GM12878 (cell line): ENCODE measurements around the gene TFCP2.

ENCODE experiments used
- CBX5 ChIP-seq: sonication (generic); IDR thresholded peaks from 2 replicates; pipeline ENCODE4 v1.6.1; 2016; ENCODE audit warnings: low read depth, moderate library complexity, mild to moderate bottlenecking, inconsistent platforms
- CREB1 ChIP-seq: IDR thresholded peaks from 2 replicates; pipeline ENCODE4 v1.6.1; 2012; ENCODE audit warnings: low read depth, mild to moderate bottlenecking, inconsistent platforms
- CTCF ChIP-seq, 3 experiments: IDR thresholded peaks in 2 of 3; conservative IDR thresholded peaks in 1 of 3; 2 replicates each; pipeline ENCODE4 v1.5.1; 2011; ENCODE audit warnings: low read depth in 3 of 3, low read length in 3 of 3, mild to moderate bottlenecking in 3 of 3, control low read depth in 2 of 3, moderate library complexity in 2 of 3, inconsistent platforms in 1 of 3, mixed read lengths in 1 of 3; ENCODE audit not compliant: control insufficient read depth in 2 of 3, insufficient read depth in 1 of 3; ENCODE audit errors: extremely low read depth in 1 of 3
- EP300 ChIP-seq, 2 experiments: fragments of 150-350 bp in 1 of 2; IDR thresholded peaks; 2 replicates each; pipeline ENCODE4 v1.6.1; 2011 to 2012; ENCODE audit warnings: low read depth in 2 of 2, low read length in 2 of 2, borderline replicate concordance in 1 of 2, improper control_type of control experiment in 1 of 2, inconsistent platforms in 1 of 2; ENCODE audit not compliant: control insufficient read depth in 1 of 2
- ETV6 ChIP-seq, 2 experiments: fragments of 450-650 bp in 1 of 2; IDR thresholded peaks in 1 of 2; conservative IDR thresholded peaks in 1 of 2; 2 replicates each; pipeline ENCODE4 v1.6.1; 2014; ENCODE audit warnings: antibody characterized with exemption in 1 of 2, borderline replicate concordance in 1 of 2, low read depth in 1 of 2, mild to moderate bottlenecking in 1 of 2, moderate library complexity in 1 of 2
- EZH2 ChIP-seq: IDR thresholded peaks from 2 replicates; pipeline ENCODE4 v1.6.1; 2012; ENCODE audit warnings: low read depth, mild to moderate bottlenecking, control low read depth, inconsistent platforms, low read length, borderline replicate concordance; ENCODE audit not compliant: control insufficient read depth
- GABPA ChIP-seq: IDR thresholded peaks from 2 replicates; pipeline ENCODE4 v1.6.1; 2014; ENCODE audit warnings: antibody characterized with exemption, low read depth, mild to moderate bottlenecking, inconsistent platforms
- RELA ChIP-seq: fragments of 450-650 bp; IDR thresholded peaks from 2 replicates; pipeline ENCODE4 v1.8.0; 2014; ENCODE audit warnings: borderline replicate concordance; ENCODE audit not compliant: partially characterized antibody
- TCF3 ChIP-seq: IDR thresholded peaks from 2 replicates; pipeline ENCODE4 v1.6.1; 2012; ENCODE audit warnings: low read depth, mild to moderate bottlenecking, low read length, borderline replicate concordance; ENCODE audit not compliant: insufficient read depth

- no peak for TF ChIP-seq CREB1
- TF ChIP-seq RELA, result no peak
- no peak for TF ChIP-seq CTCF (IDR thresholded peaks at IDR 0.05 in 2 of 3, conservative IDR thresholded peaks at IDR 0.05 in 1 of 3; ENCODE audit: control insufficient read depth in 2 of 3, extremely low read depth in 1 of 3, insufficient read depth in 1 of 3, low read depth in 3 of 3, low read length in 3 of 3)
- no peak for TF ChIP-seq TCF3
- TF ChIP-seq EZH2, result no peak
- TF ChIP-seq EP300 (IDR thresholded peaks at IDR 0.05; ENCODE audit: borderline replicate concordance in 1 of 2, control insufficient read depth in 1 of 2, low read depth in 2 of 2, low read length in 2 of 2), result no peak
- TF ChIP-seq ETV6 (conservative IDR thresholded peaks at IDR 0.05 in 1 of 2, IDR thresholded peaks at IDR 0.05 in 1 of 2; ENCODE audit: borderline replicate concordance in 1 of 2, low read depth in 1 of 2), result no peak
- TF ChIP-seq CBX5, result no peak
- no peak for TF ChIP-seq GABPA
These were observed 1.6 kb upstream of the TFCP2 start for GRCh38 chr12:51174501-51174900.
